Measurements from ENCODE around the gene MPL. TPM values are rescaled to one million over a fixed set of nuclear protein-coding genes. Genes with fewer than 3 reads are reported as not detected.

Gene MPL
- total and polyA plus RNA-seq, 2 of the 13 experiments (the other 11 are each of a cell fraction or from before 2014, with no cell fraction given), result not detected

DNA sequence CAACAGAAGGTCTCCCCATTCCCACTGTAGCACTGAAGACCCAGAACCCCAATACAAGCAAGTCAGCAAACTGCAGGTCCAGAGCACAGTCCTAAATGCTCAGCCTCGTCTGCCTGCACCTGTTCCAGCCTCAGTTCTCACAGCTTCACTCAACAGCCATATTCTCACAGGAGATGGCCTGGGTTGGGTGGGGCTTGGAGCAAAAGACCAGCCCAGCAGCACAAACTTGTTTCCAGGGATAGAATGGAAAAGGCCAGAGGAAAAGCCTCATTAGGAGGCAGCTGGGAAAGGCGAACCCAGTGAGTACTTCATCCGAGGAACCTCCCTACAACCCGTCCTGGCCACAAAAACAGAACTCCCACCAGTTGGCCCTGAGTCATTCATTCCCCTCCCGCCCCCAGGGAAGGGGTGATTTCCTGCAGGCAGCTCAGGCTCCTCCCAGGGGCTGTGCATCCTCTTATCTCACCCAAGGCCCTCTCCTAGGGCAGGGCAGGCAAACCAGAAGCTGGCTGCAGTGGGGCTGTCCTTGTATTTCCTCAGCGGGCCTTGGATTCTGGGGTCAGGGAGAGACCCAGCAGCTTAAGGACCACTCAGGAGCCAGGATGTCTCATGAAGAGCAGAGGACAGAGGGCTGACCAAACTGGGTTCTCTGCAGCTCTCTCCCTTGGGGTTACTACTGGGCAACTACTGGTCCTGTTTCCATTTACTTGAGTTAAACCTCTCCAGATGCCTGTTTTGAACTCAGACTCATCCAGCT, 7.4 kb upstream of the MPL start:
- Histone ChIP-seq H3K4me1 (ENCODE audit: insufficient read depth, low read length) (no peaks in the 10 kb centered on the region; the same call in 1 of the 2 replicates), H3K27ac (ENCODE audit: extremely low read length, insufficient read depth, low read length) (no peak overlapping the region), H3K9ac (ENCODE audit: insufficient read depth, low read depth, low read length) (no peak overlapping the region), H4K20me1 (ENCODE audit: insufficient read depth, low read length) (no peaks in the 10 kb centered on the region), H3K4me3 (replicated peaks in 1 of 3; ENCODE audit: insufficient read depth in 1 of 3, low read depth in 2 of 3, low read length in 3 of 3) (no peak overlapping the region), H3K27me3 (ENCODE audit: control insufficient read depth in 1 of 2, insufficient read depth in 2 of 2, low read length in 2 of 2) (no peaks in the 10 kb centered on the region; a peak in 1 of 5 replicates), H3K4me2 (ENCODE audit: low read depth, low read length) (no peak overlapping the region), H3K36me3 (replicated peaks in 1 of 2; ENCODE audit: control insufficient read depth in 1 of 2, insufficient read depth in 2 of 2, low read length in 2 of 2) (no peaks in the 10 kb centered on the region), H2AFZ (ENCODE audit: low read length) (no peak overlapping the region), H3K9me3 (ENCODE audit: low read length) (no peaks in the 10 kb centered on the region), H3K79me2 (ENCODE audit: insufficient read depth, low read length) (no peaks in the 10 kb centered on the region)
- DNase-seq (ENCODE audit: low spot score), result no peak
- in situ Hi-C loops (cut with HindIII; ENCODE audit: extremely low pct_ligation_motif_present, low pct_unique_long_range_greater_than_20kb), result no loop called here
- POLR2A ChIA-PET, result interaction anchor here (0.7 kb wide), 1 partner anchor 18 kb away, joined by 3 read pairs; no protein-coding TSS in a partner anchor
- WGBS (ENCODE audit: low lambda C conversion rate), result 17% methylated on average over 5 of the region's 6 CpGs
- ATAC-seq, result peak; percentile 58
- no peak for FAIRE-seq
- CTCF ChIA-PET (ENCODE audit: low intra/inter-chr PET ratio, low total read pairs), result no interaction called here
- no peak for TF ChIP-seq FOXA1 (IDR thresholded peaks at IDR 0.05)
- TF ChIP-seq FOXA1 (CRISPR knock-in tag; IDR thresholded peaks at IDR 0.05), result no peak
- TF ChIP-seq ZNF263 (CRISPR knock-in tag; IDR thresholded peaks at IDR 0.05), result peak; percentile 49; the same call in 1 of the 2 replicates
- intact Hi-C loops (cut with micrococcal nuclease; ENCODE audit: unreplicated experiment), result no loop called here
- no TSS peak for BruUV-seq (replicated peaks)

GRCh38 chr1:43331688-43332087, 5.9 kb upstream of the MPL start:
- Histone ChIP-seq H4K20me1 (ENCODE audit: insufficient read depth, low read length) (no peaks in the 10 kb centered on the region), H3K79me2 (ENCODE audit: insufficient read depth, low read length) (no peaks in the 10 kb centered on the region), H3K36me3 (replicated peaks in 1 of 2; ENCODE audit: control insufficient read depth in 1 of 2, insufficient read depth in 2 of 2, low read length in 2 of 2) (no peaks in the 10 kb centered on the region), H3K9ac (ENCODE audit: insufficient read depth, low read depth, low read length) (no peak overlapping the region), H3K27ac (ENCODE audit: extremely low read length, insufficient read depth, low read length) (no peak overlapping the region), H3K27me3 (ENCODE audit: control insufficient read depth in 1 of 2, insufficient read depth in 2 of 2, low read length in 2 of 2) (no peaks in the 10 kb centered on the region; a peak in 1 of 5 replicates), H2AFZ (ENCODE audit: low read length) (no peak overlapping the region), H3K4me2 (ENCODE audit: low read depth, low read length) (no peak overlapping the region), H3K4me1 (ENCODE audit: insufficient read depth, low read length) (no peaks in the 10 kb centered on the region; the same call in 1 of the 2 replicates), H3K4me3 (replicated peaks in 1 of 3; ENCODE audit: insufficient read depth in 1 of 3, low read depth in 2 of 3, low read length in 3 of 3) (no peak overlapping the region), H3K9me3 (ENCODE audit: low read length) (no peaks in the 10 kb centered on the region)
- DNase-seq (ENCODE audit: low spot score) (no peak), FAIRE-seq (no peak), ATAC-seq (no peak)
- BruUV-seq (replicated peaks), result no TSS peak
- ChIA-PET POLR2A (no interaction called here), CTCF (ENCODE audit: low intra/inter-chr PET ratio, low total read pairs) (no interaction called here)
- intact Hi-C loops (cut with micrococcal nuclease; ENCODE audit: unreplicated experiment), result no loop called here
- no peak for TF ChIP-seq ZSCAN31 (CRISPR knock-in tag; IDR thresholded peaks at IDR 0.05; ENCODE audit: low read depth)
- TF ChIP-seq NR2F2 (IDR thresholded peaks at IDR 0.05; ENCODE audit: borderline replicate concordance, low read depth), result no peak
- TF ChIP-seq SMAD3 (CRISPR knock-in tag; IDR thresholded peaks at IDR 0.05), result no peak
- TF ChIP-seq ETV5 (CRISPR knock-in tag; IDR thresholded peaks at IDR 0.05; ENCODE audit: borderline replicate concordance), result no peak
- no peak for TF ChIP-seq XRCC5 (optimal IDR thresholded peaks at IDR 0.05; ENCODE audit: low read length)
- no peak for TF ChIP-seq GMEB2 (CRISPR knock-in tag; IDR thresholded peaks at IDR 0.05; ENCODE audit: low read depth)
- TF ChIP-seq, protein P1, sequence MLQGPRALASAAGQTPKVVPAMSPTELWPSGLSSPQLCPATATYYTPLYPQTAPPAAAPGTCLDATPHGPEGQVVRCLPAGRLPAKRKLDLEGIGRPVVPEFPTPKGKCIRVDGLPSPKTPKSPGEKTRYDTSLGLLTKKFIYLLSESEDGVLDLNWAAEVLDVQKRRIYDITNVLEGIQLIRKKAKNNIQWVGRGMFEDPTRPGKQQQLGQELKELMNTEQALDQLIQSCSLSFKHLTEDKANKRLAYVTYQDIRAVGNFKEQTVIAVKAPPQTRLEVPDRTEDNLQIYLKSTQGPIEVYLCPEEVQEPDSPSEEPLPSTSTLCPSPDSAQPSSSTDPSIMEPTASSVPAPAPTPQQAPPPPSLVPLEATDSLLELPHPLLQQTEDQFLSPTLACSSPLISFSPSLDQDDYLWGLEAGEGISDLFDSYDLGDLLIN (CRISPR knock-in tag; IDR thresholded peaks at IDR 0.05; ENCODE audit: borderline replicate concordance), result no peak
- TF ChIP-seq ZNF644 (CRISPR knock-in tag; IDR thresholded peaks at IDR 0.05; ENCODE audit: low read depth), result no peak
- in situ Hi-C loops (cut with HindIII; ENCODE audit: extremely low pct_ligation_motif_present, low pct_unique_long_range_greater_than_20kb), result no loop called here
- WGBS (ENCODE audit: low lambda C conversion rate), result 94% methylated on average over 5 of the region's 5 CpGs

All from HepG2 (cell line).